ENCODE results near the gene SLCO2A1. TPM values are rescaled to one million over a fixed set of nuclear protein-coding genes. Genes with fewer than 3 reads are reported as not detected.
A peak's percentile ranks its signal among the peaks of the same experiment; 100 is the strongest.

Gene SLCO2A1
- total and polyA plus RNA-seq, 11 donors = 2.8 to 28.4 (median 13.9) TPM

- Histone ChIP-seq H3K4me3 (no peak overlapping the region), H3K4me1 (peaks cover 0 to 6% (median 0%) of the 10 kb centered on the region in 12 donors), H3K36me3 (no peaks in the 10 kb centered on the region), H3K27me3 (no peaks in the 10 kb centered on the region), H3K27ac (no peak overlapping the region), H3K9me3 (peaks cover 0 to 12% (median 0%) of the 10 kb centered on the region in 12 donors)
- intact Hi-C loops (cut with DNase I) = no loop called here
- no peak for ATAC-seq
- DNase-seq = no peak
- 96 to 99% (median 97%) methylated on average over 1 of the region's 1 CpG for WGBS, 4 donors
- TF ChIP-seq, protein P1, sequence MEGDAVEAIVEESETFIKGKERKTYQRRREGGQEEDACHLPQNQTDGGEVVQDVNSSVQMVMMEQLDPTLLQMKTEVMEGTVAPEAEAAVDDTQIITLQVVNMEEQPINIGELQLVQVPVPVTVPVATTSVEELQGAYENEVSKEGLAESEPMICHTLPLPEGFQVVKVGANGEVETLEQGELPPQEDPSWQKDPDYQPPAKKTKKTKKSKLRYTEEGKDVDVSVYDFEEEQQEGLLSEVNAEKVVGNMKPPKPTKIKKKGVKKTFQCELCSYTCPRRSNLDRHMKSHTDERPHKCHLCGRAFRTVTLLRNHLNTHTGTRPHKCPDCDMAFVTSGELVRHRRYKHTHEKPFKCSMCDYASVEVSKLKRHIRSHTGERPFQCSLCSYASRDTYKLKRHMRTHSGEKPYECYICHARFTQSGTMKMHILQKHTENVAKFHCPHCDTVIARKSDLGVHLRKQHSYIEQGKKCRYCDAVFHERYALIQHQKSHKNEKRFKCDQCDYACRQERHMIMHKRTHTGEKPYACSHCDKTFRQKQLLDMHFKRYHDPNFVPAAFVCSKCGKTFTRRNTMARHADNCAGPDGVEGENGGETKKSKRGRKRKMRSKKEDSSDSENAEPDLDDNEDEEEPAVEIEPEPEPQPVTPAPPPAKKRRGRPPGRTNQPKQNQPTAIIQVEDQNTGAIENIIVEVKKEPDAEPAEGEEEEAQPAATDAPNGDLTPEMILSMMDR (IDR thresholded peaks at IDR 0.05) = no peak
- TF ChIP-seq POLR2A (IDR thresholded peaks at IDR 0.05) = no peak
These were observed 57.6 kb downstream of the SLCO2A1 start for GRCh38 chr3:133972156-133972555.

DNA sequence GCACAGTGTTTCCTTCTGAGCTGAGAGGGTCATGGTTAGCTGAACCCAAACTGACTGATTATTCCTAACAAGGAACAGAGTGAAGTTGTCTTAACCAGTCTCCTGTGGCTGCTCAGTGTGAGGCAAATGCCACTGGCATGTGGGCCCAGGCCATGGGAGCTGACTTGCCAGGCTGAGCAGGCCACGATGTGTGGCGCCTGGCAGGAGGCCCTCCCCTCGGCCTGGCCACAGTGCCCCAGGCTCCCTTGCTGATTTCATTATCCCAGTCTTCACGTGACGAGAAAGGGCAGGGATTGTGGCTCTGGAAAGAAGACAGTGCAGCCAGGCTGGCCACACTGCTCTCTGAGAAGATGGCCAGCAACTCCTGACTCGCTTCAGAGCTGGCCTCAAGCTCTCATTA, 58.8 kb downstream of the SLCO2A1 start:
- Histone ChIP-seq H3K4me1 (peaks cover 0 to 6% (median 0%) of the 10 kb centered on the region in 12 donors), H3K4me3 (no peak overlapping the region), H3K27ac (no peak overlapping the region), H3K36me3 (no peaks in the 10 kb centered on the region), H3K9me3 (peaks cover 0 to 12% (median 0%) of the 10 kb centered on the region in 12 donors), H3K27me3 (no peaks in the 10 kb centered on the region)
- 63 to 93% (median 83%) methylated on average over 3 to 6 of the region's 6 CpGs for WGBS, 4 donors
- DNase-seq = no peak
- ATAC-seq = no peak
- intact Hi-C loops (cut with DNase I) = no loop called here
- TF ChIP-seq POLR2A (IDR thresholded peaks at IDR 0.05) = no peak
- TF ChIP-seq, protein P1 (IDR thresholded peaks at IDR 0.05) = no peak

DNA sequence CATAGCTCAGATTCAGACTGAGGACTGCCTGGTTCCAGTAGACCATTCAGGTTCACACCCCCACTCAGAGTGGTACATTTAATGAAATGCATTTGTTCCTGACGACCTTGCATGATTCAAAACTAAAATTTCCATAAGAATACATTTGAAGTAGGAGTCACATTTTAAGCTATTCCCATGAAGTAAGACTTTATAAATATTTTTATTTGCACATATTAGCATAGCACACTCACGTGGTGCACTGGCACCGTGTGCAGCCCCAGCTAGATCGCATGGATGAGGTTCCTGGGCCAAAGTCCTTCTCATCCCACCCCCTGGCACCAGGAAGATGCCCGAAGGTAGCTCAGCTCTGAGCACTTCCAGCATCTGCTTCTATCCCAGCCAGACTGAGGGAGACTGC, 59.4 kb downstream of the SLCO2A1 start:
- intact Hi-C loops (cut with DNase I) = no loop called here
- Histone ChIP-seq H3K36me3 (no peaks in the 10 kb centered on the region), H3K27ac (no peak overlapping the region), H3K27me3 (no peaks in the 10 kb centered on the region), H3K4me1 (peaks cover 0 to 6% (median 0%) of the 10 kb centered on the region in 12 donors), H3K9me3 (peaks cover 0 to 12% (median 0%) of the 10 kb centered on the region in 12 donors), H3K4me3 (no peak overlapping the region)
- DNase-seq = no peak
- TF ChIP-seq POLR2A (IDR thresholded peaks at IDR 0.05) = no peak
- TF ChIP-seq, protein P1 (IDR thresholded peaks at IDR 0.05) = no peak
- 86 to 95% (median 92%) methylated on average over 5 of the region's 5 CpGs for WGBS, 4 donors
- no peak for ATAC-seq

- ATAC-seq (peak; percentile 33 to 61 (median 59)), DNase-seq (peak in 1 of 5 donors; percentile 61)
- intact Hi-C loops (cut with DNase I) = no loop called here
- Histone ChIP-seq H3K9me3 (peaks cover 0 to 12% (median 0%) of the 10 kb centered on the region in 12 donors), H3K4me1 (peaks cover 0 to 6% (median 0%) of the 10 kb centered on the region in 12 donors), H3K36me3 (no peaks in the 10 kb centered on the region), H3K4me3 (no peak overlapping the region), H3K27ac (peak overlapping the region in 4 of 12 donors; percentile 20 to 48 (median 32)), H3K27me3 (no peaks in the 10 kb centered on the region)
- WGBS, 4 donors = 51 to 60% (median 58%) methylated on average over 15 of the region's 15 CpGs
- TF ChIP-seq POLR2A (IDR thresholded peaks at IDR 0.05) = no peak
- TF ChIP-seq, protein P1 (IDR thresholded peaks at IDR 0.05) = no peak
These were observed 61.5 kb downstream of the SLCO2A1 start for GRCh38 chr3:133967992-133968892.
